Choroid plexus epithelial cell (primary cell): ENCODE results near the gene TEAD3.
"Not testable (repeated sequence)": the region's sequence is repeated elsewhere in the genome, so short reads cannot be mapped to it uniquely, and the experiment has no call there.

Experiments
- DNase-seq: peaks from one replicate; pipeline ENCODE4 v3.0.0-alpha.2; 2010; ENCODE audit warnings: low read depth
- H3K4me3 ChIP-seq: 2 replicates; pipeline ENCODE4 v1.5.1; 2011; ENCODE audit warnings: low read depth, mild to moderate bottlenecking, control low read depth, low read length, moderate library complexity
- CTCF ChIP-seq: conservative IDR thresholded peaks from 2 replicates; pipeline ENCODE4 v1.5.1; 2011; ENCODE audit warnings: low read depth, mild to moderate bottlenecking, control low read depth, inconsistent platforms, low read length, moderate library complexity

Gene TEAD3

GRCh38 chr6:35436071-35436857, 60.6 kb downstream of the TEAD3 start:
- H3K4me3 ChIP-seq: no peak overlapping the region
- TF ChIP-seq CTCF: no peak
- DNase-seq: no peak

- DNase-seq: no peak
- no peak overlapping the region for H3K4me3 ChIP-seq
- TF ChIP-seq CTCF: no peak
These were observed 61.6 kb downstream of the TEAD3 start for GRCh38 chr6:35435074-35435837.

GRCh38 chr6:35432702-35433101, 64.2 kb downstream of the TEAD3 start:
- not testable (repeated sequence) for H3K4me3 ChIP-seq, DNase-seq

GRCh38 chr6:35432291-35432690, 64.6 kb downstream of the TEAD3 start:
- no peak for DNase-seq
- no peak for TF ChIP-seq CTCF
- H3K4me3 ChIP-seq: no peak overlapping the region

GRCh38 chr6:35429463-35429862, 67.4 kb downstream of the TEAD3 start:
- H3K4me3 ChIP-seq: no peak overlapping the region
- DNase-seq: no peak
- TF ChIP-seq CTCF: no peak

- no peak for TF ChIP-seq CTCF
- DNase-seq: peak; percentile 18
- H3K4me3 ChIP-seq: no peak overlapping the region
These were observed 68.3 kb downstream of the TEAD3 start for GRCh38 chr6:35428421-35429149.

GRCh38 chr6:35427851-35428321, 69.0 kb downstream of the TEAD3 start:
- TF ChIP-seq CTCF: no peak
- H3K4me3 ChIP-seq: no peak overlapping the region
- peak; percentile 69 for DNase-seq
